H9 (cell line): ENCODE results near the gene CA12. TPM values are rescaled to one million over a fixed set of nuclear protein-coding genes. Genes with fewer than 3 reads are reported as not detected.

Source experiments
- DNase-seq: peaks from one replicate; pipeline ENCODE4 v3.0.0-alpha.2; 2017
- H2AFZ ChIP-seq: one replicate; pipeline ENCODE4 v1.6.1; 2013; ENCODE audit warnings: mild to moderate bottlenecking, low read length, control low read depth, moderate library complexity
- H2AK5ac ChIP-seq: 2 replicates; pipeline ENCODE4 v1.6.1; 2013; ENCODE audit warnings: low read length, control low read depth, mixed read lengths; ENCODE audit not compliant: insufficient read length
- H2BK120ac ChIP-seq: one replicate; pipeline ENCODE4 v1.6.1; 2013; ENCODE audit warnings: low read depth, mild to moderate bottlenecking, low read length, control low read depth, inconsistent platforms; ENCODE audit not compliant: poor library complexity, severe bottlenecking
- H2BK12ac ChIP-seq: 2 replicates; pipeline ENCODE4 v1.6.1; 2013; ENCODE audit warnings: low read length, control low read depth, mixed read lengths, low read depth; ENCODE audit not compliant: insufficient read length
- H2BK15ac ChIP-seq: 2 replicates; pipeline ENCODE4 v1.6.1; 2013; ENCODE audit warnings: low read depth, low read length, control low read depth
- H2BK20ac ChIP-seq: one replicate; pipeline ENCODE4 v1.6.1; 2013; ENCODE audit warnings: low read depth, mild to moderate bottlenecking, low read length, control low read depth, inconsistent platforms; ENCODE audit not compliant: poor library complexity, severe bottlenecking
- H2BK5ac ChIP-seq: 2 replicates; pipeline ENCODE4 v1.6.1; 2013; ENCODE audit warnings: low read length, control low read depth, mixed read lengths; ENCODE audit not compliant: insufficient read length
- H3K14ac ChIP-seq: 2 replicates; pipeline ENCODE4 v1.6.1; 2013; ENCODE audit warnings: low read length, control low read depth; ENCODE audit not compliant: insufficient read depth
- H3K18ac ChIP-seq: 2 replicates; pipeline ENCODE4 v1.6.1; 2013; ENCODE audit warnings: low read depth, mild to moderate bottlenecking, mixed read lengths, low read length, control low read depth; ENCODE audit not compliant: insufficient read length
- H3K23ac ChIP-seq: 2 replicates; pipeline ENCODE4 v1.6.1; 2013; ENCODE audit warnings: low read length, control low read depth, mixed read lengths, low read depth; ENCODE audit not compliant: insufficient read length
- H3K23me2 ChIP-seq: 2 replicates; pipeline ENCODE4 v1.6.1; 2013; ENCODE audit warnings: low read depth, mild to moderate bottlenecking, mixed read lengths, low read length, control low read depth; ENCODE audit not compliant: insufficient read length, poor library complexity, severe bottlenecking
- H3K27ac ChIP-seq: 2 replicates; pipeline ENCODE4 v1.5.1; 2013; ENCODE audit warnings: low read length, control low read depth, mixed read lengths, low read depth; ENCODE audit not compliant: insufficient read length
- H3K27me3 ChIP-seq: 2 replicates; pipeline ENCODE4 v1.6.1; 2013; ENCODE audit warnings: low read length, control low read depth, inconsistent platforms; ENCODE audit not compliant: insufficient read depth
- H3K4ac ChIP-seq: 2 replicates; pipeline ENCODE4 v1.6.1; 2013; ENCODE audit warnings: low read depth, mild to moderate bottlenecking, control low read depth, inconsistent platforms, low read length, moderate library complexity
- H3K4me1 ChIP-seq: 2 replicates; pipeline ENCODE4 v1.6.1; 2013; ENCODE audit warnings: low read length, control low read depth, inconsistent platforms; ENCODE audit not compliant: insufficient read depth
- H3K4me2 ChIP-seq: 2 replicates; pipeline ENCODE4 v1.6.1; 2013; ENCODE audit warnings: low read length, control low read depth, mixed read lengths; ENCODE audit not compliant: insufficient read length, insufficient read depth
- H3K56ac ChIP-seq: 2 replicates; pipeline ENCODE4 v1.6.1; 2013; ENCODE audit warnings: low read depth, mild to moderate bottlenecking, mixed read lengths, low read length, control low read depth; ENCODE audit not compliant: insufficient read length
- H3K79me1 ChIP-seq: 2 replicates; pipeline ENCODE4 v1.6.1; 2013; ENCODE audit warnings: low read depth, mild to moderate bottlenecking, moderate library complexity, low read length, control low read depth, inconsistent platforms; ENCODE audit not compliant: insufficient read depth, poor library complexity, severe bottlenecking
- H3K79me2 ChIP-seq: 2 replicates; pipeline ENCODE4 v1.6.1; 2013; ENCODE audit warnings: low read length, control low read depth, inconsistent platforms; ENCODE audit not compliant: insufficient read depth
- H3K9ac ChIP-seq: 2 replicates; pipeline ENCODE4 v1.6.1; 2013; ENCODE audit warnings: low read length, control low read depth, mixed read lengths; ENCODE audit not compliant: insufficient read length; ENCODE audit errors: extremely low read depth
- H3K9me3 ChIP-seq: one replicate; pipeline ENCODE4 v1.6.1; 2013; ENCODE audit warnings: low read depth, low read length, inconsistent platforms; ENCODE audit not compliant: control insufficient read depth
- H3T11ph ChIP-seq: one replicate; pipeline ENCODE4 v1.6.1; 2013; ENCODE audit warnings: mild to moderate bottlenecking, low read length, control low read depth, inconsistent platforms
- H4K20me1 ChIP-seq: one replicate; pipeline ENCODE4 v1.6.1; 2013; ENCODE audit not compliant: control insufficient read depth, insufficient read length, insufficient read depth
- H4K5ac ChIP-seq: 2 replicates; pipeline ENCODE4 v1.6.1; 2013; ENCODE audit warnings: low read depth, mild to moderate bottlenecking, mixed read lengths, low read length, control low read depth; ENCODE audit not compliant: insufficient read length
- H4K8ac ChIP-seq: replicated peaks from 2 replicates; pipeline ENCODE4 v1.6.1; 2013; ENCODE audit warnings: low read length, control low read depth, mixed read lengths, low read depth; ENCODE audit not compliant: insufficient read length
- H4K91ac ChIP-seq: 2 replicates; pipeline ENCODE4 v1.6.1; 2013; ENCODE audit warnings: low read depth, mild to moderate bottlenecking, moderate library complexity, mixed read lengths, low read length, control low read depth; ENCODE audit not compliant: insufficient read length
- H3K27ac Mint-ChIP-seq, 3 experiments: 2 replicates in 2 of 3; 3 replicates in 1 of 3; pipeline ENCODE4 v1.8.0; 2020 to 2021; ENCODE audit warnings: mixed read lengths in 3 of 3, mild to moderate bottlenecking in 1 of 3, moderate library complexity in 1 of 3
- H3K27me3 Mint-ChIP-seq: 2 replicates; pipeline ENCODE4 v1.8.0; 2021; ENCODE audit warnings: low read depth, mild to moderate bottlenecking, moderate library complexity, mixed read lengths
- H3K36me3 Mint-ChIP-seq, 3 experiments: 2 replicates in 2 of 3; 3 replicates in 1 of 3; pipeline ENCODE4 v1.8.0; 2020 to 2021; ENCODE audit warnings: low read depth in 3 of 3, mixed read lengths in 3 of 3; ENCODE audit not compliant: insufficient read depth in 1 of 3
- H3K4me1 Mint-ChIP-seq, 2 experiments: 2 replicates each; pipeline ENCODE4 v1.8.0; 2020; ENCODE audit warnings: mixed read lengths in 2 of 2
- H3K4me3 Mint-ChIP-seq, 2 experiments: 2 replicates in 1 of 2; 3 replicates in 1 of 2; pipeline ENCODE4 v1.8.0; 2020 to 2021; ENCODE audit warnings: mild to moderate bottlenecking in 2 of 2, mixed read lengths in 2 of 2, moderate library complexity in 1 of 2
- H3K9me3 Mint-ChIP-seq, 2 experiments: 2 replicates in 1 of 2; 3 replicates in 1 of 2; pipeline ENCODE4 v1.8.0; 2020; ENCODE audit warnings: mild to moderate bottlenecking in 2 of 2, mixed read lengths in 2 of 2, moderate library complexity in 1 of 2
- CTCF ChIP-seq: fragments of 200-600 bp; sonication (generic); conservative IDR thresholded peaks from 3 replicates; pipeline ENCODE4 v1.8.0; 2021; ENCODE audit warnings: antibody characterized with exemption, mild to moderate bottlenecking
- WGBS: extraction: QIAGEN DNeasy Blood & Tissue Kit; methylation state at CpG from one replicate; pipeline ENCODE4 v1.1.7; 2013; ENCODE audit warnings: missing lambda C conversion rate, low lambda C conversion rate, mixed read lengths; ENCODE audit not compliant: insufficient read length; ENCODE audit errors: extremely low coverage; 5-methylcytosine and 5-hydroxymethylcytosine counted together
- total RNA-seq: library from RNA; stranded (reverse); gene quantifications from 2 replicates; pipeline ENCODE4 v1.2.1, GENCODE V29; 2021

CA12 gene
- total RNA-seq, 1 experiment from 2014 or later: 0.68 TPM

- Histone ChIP-seq H3K23ac (no peak overlapping the region), H4K91ac (no peak overlapping the region), H2BK12ac (no peak overlapping the region), H3K4me2 (peak overlapping the region; percentile 34), H3K4ac (no peak overlapping the region), H2AFZ (no peak overlapping the region), H3K14ac (no peak overlapping the region), H3K27me3 (no peaks in the 10 kb centered on the region), H3K9me3 (no peaks in the 10 kb centered on the region), H3K27ac (no peak overlapping the region), H4K8ac (no peak overlapping the region), H3K18ac (no peak overlapping the region), H3K56ac (no peak overlapping the region), H3K23me2 (peaks cover 6% of the 10 kb centered on the region), H2BK20ac (no peak overlapping the region), H2AK5ac (no peak overlapping the region), H2BK15ac (no peak overlapping the region), H3K79me1 (no peaks in the 10 kb centered on the region), H3K4me1 (peaks cover 16% of the 10 kb centered on the region), H4K5ac (no peak overlapping the region), H2BK5ac (no peak overlapping the region), H4K20me1 (no peaks in the 10 kb centered on the region), H2BK120ac (no peak overlapping the region), H3T11ph (no peak overlapping the region), H3K79me2 (no peaks in the 10 kb centered on the region), H3K9ac (no peak overlapping the region)
- no CpG with 5 or more reads among the region's 1 CpG for WGBS
- H3K27me3 Mint-ChIP-seq: peaks cover 8% of the 10 kb centered on the region
- TF ChIP-seq CTCF: no peak
- DNase-seq: no peak
- peak overlapping the region; percentile 29 to 91 (median 73); a peak in 5 of 7 replicates for H3K27ac Mint-ChIP-seq
- H3K36me3 Mint-ChIP-seq: no peaks in the 10 kb centered on the region
- H3K4me1 Mint-ChIP-seq: peaks cover 52 to 55% of the 10 kb centered on the region in 2 experiments
- H3K4me3 Mint-ChIP-seq: peak overlapping the region; percentile 48 to 72
- no peaks in the 10 kb centered on the region for H3K9me3 Mint-ChIP-seq
Measured at GRCh38 chr15:63339836-63340235, 41.8 kb downstream of the CA12 start.
